Measurements from ENCODE around the gene XRCC3.

GRCh38 chr14:103743691-103744090 lies 28.4 kb upstream of the XRCC3 start:
- TF ChIP-seq CTCF (IDR thresholded peaks at IDR 0.05; ENCODE audit: low read length) (no peak), EZH2 (IDR thresholded peaks at IDR 0.05; ENCODE audit: borderline replicate concordance, low read length) (no peak)
